Activated CD8-positive, alpha-beta memory T cell treated with anti-CD3 and anti-CD28 coated beads, Interleukin-2, amount 50 U/mL, for 4 hours (primary cell): ENCODE results near the gene SLC34A1.
A peak's percentile ranks its signal among the peaks of the same experiment; 100 is the strongest.
"Not testable (repeated sequence)": the region's sequence is repeated elsewhere in the genome, so short reads cannot be mapped to it uniquely, and the experiment has no call there.

ENCODE experiments used
- DNase-seq: peaks from one replicate; pipeline ENCODE4 v3.0.0-alpha.2; 2020

The SLC34A1 gene

DNA sequence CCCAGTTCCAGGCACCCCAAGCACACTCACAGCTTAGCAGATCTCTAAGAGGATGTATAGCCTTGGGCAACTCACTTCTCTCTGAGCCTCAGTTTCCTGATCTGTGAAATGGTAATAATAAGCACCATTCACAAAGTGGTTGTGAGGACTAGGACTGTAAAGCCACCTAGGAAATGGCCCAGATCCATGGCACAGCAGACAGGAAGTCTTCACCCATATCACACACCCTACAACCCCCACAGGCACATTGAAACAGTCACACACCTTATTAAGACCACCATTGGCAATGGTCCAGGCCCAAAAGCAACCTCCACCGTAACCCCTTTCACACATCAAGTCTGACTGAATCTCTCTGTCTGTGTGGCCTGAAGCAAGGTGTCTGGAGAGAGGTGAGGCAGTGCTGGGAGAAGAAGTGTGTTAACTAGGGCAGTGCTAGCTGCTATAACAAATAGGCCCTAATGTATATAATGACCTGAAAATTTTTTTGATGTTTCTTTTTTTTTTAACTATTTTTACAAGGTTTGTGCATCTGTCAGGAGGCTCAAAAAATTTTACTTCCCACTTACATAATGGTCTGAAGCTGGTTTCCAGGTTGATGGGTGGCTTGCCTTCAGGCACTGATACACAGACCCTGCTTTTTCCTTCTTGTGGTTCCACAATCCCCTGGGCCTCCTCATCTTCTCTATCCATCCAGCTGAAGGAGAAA is 28.9 kb upstream of the SLC34A1 start:
- no peak for DNase-seq

DNA sequence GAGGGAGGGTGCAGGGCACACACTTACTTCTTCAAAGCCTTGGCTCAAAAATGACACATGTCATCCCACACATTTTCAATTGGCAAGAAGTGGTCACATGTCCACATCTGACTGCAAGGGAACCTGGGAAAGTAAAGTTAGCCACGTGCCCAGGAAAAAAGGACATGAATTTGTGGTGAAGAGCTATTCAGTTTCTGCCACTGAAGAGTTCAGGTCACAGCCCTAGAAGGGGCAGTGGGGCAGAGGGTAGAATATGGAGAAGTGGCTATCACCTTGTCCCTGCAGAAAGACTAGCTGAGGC is 28.4 kb upstream of the SLC34A1 start:
- DNase-seq, result no peak

DNA sequence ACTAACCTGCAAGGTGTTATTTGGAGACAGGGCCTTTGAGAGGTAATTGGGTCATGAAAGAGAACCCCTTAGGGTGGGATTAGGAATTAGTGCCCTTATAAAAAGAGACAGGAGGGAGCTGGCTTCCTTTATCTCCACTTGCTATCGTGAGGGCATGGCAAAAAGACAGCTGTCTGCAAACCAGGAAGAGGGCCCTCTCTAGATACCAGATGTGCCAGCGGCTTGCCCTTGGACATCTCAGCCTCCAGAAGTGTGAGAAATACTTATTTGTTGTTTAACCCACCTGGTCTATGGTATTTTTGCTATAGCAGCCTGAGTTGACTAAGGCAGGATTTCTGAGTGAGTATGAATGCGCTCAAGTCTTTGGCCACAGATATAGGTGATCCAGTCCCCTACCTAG is 27.5 kb upstream of the SLC34A1 start:
- no peak for DNase-seq

DNA sequence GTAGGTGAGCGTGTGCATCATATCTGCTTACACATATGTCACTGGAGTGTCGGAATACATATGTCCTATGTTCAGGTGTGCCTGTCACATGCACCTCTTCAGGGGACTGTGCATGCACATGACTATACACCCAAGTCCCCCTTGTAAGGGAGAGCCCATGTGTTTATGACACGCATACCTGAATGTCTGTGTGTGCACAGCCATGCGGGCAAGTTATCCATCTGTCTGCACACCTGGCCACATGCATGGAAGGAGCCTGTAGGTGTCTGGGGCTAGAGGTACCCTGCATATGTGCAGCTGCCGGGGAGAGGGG is 27.1 kb upstream of the SLC34A1 start:
- no peak for DNase-seq

DNA sequence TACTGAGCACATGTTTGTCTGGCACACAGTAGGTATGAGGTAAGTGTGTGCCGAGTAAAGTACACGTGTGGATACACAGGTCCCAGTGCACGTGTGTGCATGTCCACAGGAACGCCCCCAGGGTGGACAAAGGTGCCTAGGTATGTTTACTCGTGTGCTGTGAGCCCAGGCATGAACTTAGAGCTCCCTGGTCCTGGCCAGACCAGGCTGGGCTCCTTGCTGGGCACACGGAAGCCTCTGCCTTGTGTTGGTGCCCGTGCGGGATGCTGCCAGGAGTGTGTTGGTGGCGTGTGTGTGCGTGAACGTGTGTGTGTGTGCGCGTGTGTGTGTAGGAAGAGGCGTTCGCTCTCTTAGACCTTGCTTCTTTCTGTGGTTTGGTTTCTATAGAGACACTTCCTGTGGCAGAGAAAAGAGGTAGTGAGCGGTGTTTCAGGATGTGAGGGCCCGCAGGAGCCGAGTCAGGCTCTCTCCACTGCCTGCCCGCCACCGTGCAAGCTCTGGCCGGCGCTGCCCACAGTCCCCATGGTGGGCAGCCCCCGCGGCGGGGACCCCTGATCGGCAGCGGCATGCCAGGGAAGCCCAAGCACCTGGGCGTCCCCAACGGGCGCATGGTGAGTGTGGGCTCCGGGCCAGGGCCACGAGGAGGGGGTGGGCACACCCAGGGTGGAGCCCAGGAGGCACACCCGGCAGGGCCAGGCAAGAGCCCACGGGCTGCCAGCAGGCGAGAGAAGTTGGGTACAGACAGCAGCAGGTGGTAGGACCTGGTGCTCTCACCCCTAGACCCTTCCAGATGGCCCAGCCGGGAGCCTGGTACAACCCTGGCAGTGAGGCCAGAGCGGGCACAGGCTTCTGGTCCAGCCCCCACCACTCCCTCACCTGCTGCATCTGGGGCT is 26.5 kb upstream of the SLC34A1 start, which contains the start of gene RGS14:
Gene RGS14 (plus strand): TSS at position 466 of the 893 bp plus-strand sequence. CDS start 101 bp downstream, at position 567.
- peak; percentile 67 for DNase-seq

DNA sequence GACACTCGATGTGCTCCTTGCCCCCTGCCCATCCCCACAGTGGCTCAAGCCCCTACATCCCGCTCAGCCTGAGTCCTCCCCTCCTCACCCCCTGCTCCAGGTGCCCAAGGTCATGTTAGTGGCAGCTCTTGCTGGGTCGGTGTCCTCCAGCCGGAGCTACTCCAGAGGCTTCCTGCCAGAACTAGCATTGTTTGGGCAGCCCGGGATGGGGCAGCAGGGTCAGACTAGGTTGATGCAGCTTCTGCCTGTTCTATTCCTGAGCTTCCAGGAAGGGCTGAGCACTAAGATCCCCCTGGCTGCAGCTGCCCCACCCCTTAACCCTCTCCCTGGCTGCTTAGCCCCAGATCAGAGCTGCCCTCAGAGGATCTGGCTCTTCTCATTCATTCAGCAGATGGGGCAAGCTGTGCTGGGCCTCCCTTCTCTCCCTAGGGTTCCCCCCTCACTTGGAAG is 25.8 kb upstream of the SLC34A1 start:
- no peak for DNase-seq

DNA sequence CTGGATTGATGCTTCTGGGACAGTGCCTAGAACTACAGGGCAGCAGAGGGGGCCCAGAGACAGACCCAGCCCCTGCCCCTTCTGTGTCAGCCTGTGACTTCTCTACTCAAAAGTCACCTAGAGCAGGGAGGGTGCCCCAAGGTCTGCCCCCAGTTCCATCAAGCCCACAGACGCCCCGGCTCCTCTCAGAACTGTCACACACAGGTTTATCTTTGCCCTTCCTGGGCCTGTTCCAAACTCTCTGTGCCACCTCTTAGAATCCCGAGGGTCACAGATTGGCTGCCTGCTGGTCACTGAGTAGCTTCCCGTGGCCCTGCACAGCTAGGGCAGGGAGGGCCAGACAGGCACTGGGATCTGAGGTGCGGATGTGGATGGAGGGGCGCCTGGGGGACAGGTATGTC is 24.8 kb upstream of the SLC34A1 start:
- no peak for DNase-seq

DNA sequence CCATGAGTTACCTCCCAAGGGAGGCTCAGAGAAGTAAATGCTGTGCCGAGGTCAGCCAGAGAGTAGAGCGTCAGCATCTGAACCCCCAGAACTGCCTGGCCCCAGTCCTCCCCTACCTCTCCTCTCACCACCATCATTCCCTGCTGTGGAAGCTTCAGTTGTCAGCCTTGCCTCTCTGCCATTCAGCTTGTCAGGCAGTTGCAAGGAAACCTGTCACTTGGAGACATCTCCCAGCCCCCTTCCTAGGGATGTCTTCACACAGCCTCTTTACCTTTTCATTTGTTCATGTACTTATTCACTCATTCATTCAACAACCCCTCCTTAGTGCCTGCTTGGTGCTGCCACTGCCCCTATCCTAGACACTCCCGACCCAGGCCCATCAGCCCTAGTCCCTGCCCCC is 24.4 kb upstream of the SLC34A1 start:
- DNase-seq, result no peak

DNA sequence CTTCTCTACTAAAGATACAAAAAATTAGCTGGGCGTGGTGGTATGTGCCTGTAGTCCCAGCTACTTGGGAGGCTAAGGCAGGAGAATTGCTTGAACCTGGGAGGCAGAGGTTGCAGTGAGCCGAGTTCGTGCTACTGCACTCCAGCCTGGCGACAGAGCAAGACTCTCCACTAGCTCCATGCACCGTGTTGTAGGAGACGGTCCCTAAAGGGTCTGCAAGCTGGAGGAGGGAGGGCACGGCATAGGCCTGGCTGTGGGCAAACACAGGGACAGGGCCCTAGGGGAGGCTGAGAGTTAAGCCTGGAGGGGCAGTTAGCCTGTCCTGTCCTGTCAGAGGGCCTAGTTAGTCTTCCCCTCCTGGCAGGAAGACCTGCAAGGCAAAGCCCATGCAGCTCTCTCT is 23.5 kb upstream of the SLC34A1 start:
- not testable (repeated sequence) for DNase-seq

DNA sequence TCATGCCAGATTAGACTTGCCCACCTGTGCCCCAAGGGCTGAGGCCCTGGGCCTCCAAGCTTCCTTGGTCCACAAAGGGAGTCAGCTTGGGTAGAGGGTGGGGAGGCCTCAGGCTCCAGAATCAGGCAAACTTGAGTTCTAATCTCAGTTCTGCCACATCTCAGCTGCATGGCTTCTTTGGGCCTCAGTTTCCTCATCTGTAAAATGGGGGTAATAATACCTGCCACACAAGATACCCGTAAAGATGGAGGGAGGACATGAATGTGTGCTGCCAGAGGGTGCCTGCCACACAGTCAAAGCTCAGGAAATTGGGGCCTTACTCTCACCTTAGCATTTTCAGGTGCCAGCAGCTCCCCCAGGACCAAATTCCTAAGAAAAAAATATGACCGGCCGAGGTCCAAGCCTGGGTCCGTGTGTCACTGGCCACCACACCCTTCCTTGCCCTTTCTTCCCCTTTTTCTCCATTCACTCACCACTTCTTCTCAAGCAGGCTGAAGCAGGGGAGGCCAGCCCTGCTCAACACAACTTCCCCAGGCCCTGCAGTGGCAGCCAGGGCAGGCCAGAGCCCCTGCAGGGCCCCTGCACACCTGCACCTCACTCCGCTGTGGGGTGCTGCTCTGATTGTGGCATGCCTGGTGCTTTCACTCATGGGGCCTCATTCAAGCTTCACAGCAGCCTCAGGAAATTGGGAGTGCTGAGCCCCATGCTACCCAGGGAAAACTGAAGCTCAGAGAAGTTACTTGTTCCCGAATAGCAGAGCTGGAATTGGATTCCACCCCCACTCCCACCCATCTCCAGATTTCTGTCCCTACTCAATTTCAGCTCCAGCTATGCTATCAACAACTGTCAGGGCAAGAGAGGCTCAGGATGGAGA is 22.6 kb upstream of the SLC34A1 start:
- DNase-seq, result no peak

DNA sequence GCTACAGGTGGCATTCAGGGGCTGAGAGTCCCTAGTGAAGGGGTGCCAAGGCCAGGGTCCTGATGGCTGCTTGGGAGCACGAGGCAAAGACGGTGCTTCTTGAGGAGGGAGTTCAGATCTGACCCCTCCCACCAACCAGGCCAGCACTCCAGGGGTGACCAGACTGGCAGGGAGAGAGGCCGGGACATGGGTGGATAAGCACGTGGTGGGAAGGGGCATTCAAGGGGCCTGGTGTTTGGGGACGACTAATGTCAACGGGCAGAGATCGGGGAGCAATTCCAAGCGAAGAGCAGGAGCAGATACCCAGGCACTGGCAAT is 22.0 kb upstream of the SLC34A1 start:
- DNase-seq, result no peak

DNA sequence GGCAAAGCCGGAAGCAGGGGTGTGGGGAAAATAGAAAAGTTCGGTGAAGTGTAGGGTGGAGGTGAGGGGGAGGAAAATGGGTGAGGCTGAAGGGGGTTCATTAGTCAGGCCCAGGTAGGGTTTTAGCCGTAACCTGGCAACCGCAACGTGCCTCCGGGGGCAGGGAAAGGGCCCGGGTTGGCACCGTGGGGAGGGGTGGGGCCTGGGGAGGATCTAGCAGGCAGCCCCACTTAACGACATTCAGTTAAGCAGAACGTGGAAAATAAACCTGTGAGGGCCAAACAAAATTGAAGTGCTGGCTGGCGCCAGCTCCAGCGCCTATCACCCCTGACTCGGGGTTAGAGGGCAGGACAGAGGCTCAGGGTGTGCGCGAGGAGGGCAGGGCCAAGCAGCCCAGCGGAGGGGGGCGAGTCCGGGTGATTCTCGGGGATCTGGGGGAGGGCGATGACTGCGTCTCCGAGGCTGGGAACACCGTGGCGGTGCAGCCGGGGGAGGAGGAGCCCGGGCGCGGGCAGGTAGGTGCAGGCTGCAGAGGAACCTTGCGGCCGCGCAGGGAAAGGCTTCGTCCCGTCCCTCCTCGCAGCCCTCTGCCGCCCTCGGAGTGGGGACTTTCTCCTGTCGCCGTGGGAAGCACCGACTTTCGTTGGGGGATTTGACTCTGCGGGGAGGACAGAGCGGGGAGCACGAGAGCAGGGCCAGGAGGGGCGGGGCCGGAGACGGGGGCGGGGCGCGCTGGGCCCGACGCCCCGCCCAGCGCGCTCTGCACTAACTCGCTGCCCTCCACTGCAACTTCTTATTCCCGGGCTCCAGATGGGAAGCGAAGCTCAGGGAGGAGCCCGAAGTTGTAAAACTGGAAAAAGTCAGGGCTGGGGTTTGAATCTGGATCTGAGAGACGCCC is 21.4 kb upstream of the SLC34A1 start:
- peak; percentile 70 for DNase-seq

DNA sequence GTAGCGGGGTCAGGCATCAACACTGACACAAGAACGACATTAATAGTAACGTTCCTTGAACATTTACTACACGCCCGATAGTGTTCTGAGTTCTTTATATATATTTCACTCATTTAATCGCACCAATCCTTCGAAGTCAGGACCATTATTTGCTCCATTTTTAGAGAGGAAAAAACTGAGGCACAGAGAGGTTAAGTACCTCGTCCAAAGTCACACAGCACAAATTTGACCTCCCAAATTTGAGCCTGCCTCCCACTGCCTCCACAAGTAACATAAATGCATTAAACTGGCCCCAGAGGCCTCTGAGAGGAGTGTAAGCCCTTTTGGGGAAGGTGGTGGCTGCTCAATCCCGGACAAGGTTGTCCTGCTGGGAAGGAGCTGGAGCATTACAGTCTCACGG is 20.7 kb upstream of the SLC34A1 start:
- no peak for DNase-seq

DNA sequence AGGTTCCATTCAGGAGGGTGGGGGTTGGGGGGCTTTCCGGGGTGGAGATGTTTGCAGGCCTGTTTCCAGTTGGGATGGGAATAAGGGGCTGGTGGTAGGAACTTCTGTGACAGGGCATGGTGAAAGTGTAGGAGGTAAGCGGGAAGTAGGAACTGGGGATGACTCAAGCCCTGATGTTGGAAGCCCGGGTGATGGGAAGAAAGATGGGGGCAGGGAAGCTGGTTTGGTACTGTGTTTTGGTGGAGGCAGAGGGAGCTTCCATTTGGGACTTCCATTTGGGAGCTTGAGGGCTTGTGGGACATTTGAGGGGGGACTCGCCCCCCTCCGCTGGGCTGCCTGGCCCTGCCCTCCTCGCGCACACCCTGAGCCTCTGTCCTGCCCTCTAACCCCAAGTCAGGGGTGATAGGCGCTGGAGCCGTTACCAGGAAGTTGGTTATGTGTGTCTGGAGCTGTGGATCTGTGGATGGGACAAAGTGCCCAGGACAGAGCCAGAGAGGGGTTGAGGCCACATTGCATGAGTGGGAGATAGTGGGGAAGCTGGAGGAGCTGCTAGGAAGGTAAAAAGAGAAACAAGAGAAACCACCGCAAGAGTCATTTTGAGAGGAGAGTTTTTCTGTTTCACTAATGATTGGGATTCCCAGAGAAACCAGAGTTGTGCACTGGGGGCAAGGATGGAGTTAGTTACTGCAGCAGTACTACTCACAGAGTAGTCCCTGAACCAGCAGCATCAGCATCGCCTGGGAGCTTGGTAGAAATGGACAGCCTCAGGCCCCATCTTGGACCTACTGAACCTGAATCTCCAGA is 19.9 kb upstream of the SLC34A1 start:
- DNase-seq, result no peak

DNA sequence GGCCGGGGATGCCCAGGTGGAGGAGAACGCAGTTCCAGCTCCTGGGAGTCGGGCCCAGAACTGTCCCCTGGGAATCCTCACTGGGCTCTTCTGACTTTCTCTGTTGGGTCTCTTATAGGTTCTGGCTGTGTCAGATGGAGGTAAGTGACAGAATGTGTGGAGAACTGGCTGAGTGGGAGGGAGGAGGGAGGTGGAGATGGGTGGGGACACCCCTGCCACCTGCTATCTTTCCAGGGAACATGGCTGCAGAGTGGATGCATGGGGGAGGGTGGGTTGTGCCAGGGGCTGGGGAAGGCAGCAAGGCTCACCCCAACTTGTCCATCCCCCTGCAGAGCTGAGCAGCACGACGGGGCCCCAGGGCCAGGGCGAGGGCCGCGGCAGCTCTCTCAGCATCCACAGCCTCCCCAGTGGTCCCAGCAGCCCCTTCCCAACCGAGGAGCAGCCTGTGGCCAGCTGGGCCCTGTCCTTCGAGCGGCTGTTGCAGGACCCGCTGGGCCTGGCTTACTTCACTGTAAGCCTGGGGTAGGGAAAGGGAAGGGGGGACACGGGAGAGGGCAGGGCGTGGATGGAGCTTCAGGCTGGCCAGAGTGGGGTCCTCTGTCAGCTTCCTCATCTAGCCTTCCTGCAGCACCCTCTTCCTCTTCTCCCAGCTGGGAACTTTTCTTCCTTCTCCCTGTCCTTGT is 18.2 kb upstream of the SLC34A1 start:
- no peak for DNase-seq

DNA sequence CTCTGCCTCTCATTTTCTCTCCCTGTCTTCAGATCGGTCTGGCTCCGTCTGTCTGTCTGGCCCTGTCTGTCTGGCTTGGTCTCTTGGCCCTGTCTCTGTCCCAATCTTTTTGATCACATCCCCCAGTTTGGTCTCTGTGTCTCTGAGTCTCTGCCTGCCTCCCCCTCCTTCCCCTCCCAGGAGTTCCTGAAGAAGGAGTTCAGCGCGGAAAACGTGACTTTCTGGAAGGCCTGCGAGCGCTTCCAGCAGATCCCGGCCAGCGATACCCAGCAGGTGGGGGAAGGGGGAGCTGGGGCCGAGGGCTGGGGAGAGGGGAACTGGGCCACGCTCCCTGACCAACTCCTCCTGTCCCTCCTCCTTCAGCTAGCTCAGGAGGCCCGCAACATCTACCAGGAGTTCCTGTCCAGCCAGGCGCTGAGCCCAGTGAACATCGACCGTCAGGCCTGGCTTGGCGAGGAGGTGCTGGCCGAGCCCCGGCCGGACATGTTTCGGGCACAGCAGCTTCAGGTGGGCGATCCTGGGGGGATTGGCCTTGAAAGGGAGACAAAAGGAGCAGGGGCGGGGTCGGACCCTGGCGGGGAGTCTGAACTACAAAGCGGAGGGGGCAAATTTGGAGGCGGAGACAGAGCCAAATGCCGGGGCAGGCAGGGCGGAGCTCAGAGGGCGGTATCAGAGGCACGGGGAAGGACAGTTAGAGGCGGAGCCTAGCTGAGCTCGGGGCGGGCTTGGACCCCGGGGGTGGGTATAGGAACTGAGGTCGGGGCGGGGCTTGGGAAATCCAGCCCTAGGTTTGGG is 17.5 kb upstream of the SLC34A1 start:
- no peak for DNase-seq

DNA sequence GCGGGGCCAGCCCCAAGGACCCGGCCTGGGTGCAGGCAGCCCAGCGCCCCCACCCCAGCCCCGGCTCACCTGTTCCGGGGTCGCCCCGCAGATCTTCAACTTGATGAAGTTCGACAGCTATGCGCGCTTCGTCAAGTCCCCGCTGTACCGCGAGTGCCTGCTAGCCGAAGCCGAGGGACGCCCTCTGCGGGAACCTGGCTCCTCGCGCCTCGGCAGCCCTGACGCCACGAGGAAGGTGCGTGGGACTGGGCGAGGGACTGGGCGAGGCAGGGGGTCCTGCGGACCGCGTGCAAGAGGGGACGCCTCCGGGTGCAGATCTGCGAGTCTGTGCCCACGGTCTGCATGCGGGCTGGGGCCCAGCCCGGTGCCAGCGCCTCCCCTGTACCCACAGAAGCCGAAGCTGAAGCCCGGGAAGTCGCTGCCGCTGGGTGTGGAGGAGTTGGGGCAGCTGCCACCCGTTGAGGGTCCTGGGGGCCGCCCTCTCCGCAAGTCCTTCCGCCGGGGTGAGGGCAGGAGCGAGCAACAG is 16.8 kb upstream of the SLC34A1 start:
- DNase-seq, result no peak

DNA sequence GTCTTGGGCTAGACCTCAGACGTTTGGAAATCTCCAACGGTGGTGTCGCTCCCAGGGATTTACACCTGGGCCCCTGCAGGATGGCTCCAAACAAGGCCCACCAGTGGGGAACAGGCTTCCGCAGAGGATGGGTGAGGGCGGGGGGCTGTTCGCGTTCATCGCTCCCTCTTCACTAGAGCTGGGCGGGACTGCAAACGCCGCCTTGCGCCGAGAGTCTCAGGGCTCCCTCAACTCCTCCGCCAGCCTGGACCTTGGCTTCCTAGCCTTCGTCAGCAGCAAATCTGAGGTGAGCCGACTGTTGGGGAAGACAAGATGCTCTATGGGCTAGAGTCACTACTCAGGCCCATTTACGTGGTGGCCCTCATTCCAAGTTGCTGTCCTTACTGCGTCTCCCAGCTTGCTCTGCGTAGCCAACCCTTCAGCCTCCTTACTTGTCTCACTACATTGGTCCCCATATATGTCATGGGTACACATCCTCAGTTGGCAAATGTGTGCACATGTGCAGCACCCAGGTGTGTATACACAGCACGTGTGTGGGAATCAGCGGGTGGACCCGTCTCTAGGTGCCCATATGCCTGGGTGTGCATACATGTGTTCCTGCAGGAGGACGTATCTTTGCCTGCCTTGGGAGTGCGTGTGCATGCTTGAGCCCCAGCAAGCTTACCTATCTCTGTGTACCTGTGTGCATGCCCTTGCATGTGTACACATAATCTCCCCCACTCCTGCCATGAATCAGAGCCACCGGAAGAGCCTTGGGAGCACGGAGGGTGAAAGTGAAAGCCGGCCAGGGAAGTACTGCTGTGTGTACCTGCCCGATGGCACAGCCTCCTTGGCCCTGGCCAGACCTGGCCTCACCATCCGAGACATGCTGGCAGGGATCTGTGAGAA is 16.0 kb upstream of the SLC34A1 start:
- no peak for DNase-seq
